Esophagus muscularis mucosa (tissue), 4 donors: Measurements from ENCODE around the gene LGALS9. TPM values are rescaled to one million over a fixed set of nuclear protein-coding genes. Genes with fewer than 3 reads are reported as not detected.

Experiments used
- DNase-seq: peaks from one replicate; pipeline ENCODE4 v3.0.0-alpha.2; 2017; ENCODE audit errors: extremely low spot score
- H3K27ac ChIP-seq, 4 donors: fragments of 200-600 bp; sonication (generic); replicated peaks in 1 of 4; 1 replicate in 3 of 4; 2 replicates in 1 of 4; pipeline ENCODE4 v1.5.1; 2016 to 2019; ENCODE audit warnings: mild to moderate bottlenecking in 1 of 4
- H3K27me3 ChIP-seq, 4 donors: fragments of 200-600 bp; sonication (generic); one replicate each; pipeline versions ENCODE4 v1.5.1 to v1.6.0; 2016 to 2019
- H3K36me3 ChIP-seq, 4 donors: fragments of 200-600 bp; sonication (generic); one replicate each; pipeline ENCODE4 v1.5.1; 2016 to 2019
- H3K4me1 ChIP-seq, 4 donors: fragments of 200-600 bp; sonication (generic); one replicate each; pipeline ENCODE4 v1.5.1; 2016 to 2019
- H3K4me3 ChIP-seq, 4 donors: fragments of 200-600 bp; sonication (generic); 1 replicate in 2 of 4; 2 replicates in 2 of 4; pipeline ENCODE4 v1.5.1; 2016 to 2019; ENCODE audit warnings: mild to moderate bottlenecking in 4 of 4, moderate library complexity in 1 of 4
- H3K9me3 ChIP-seq, 4 donors: fragments of 200-600 bp; sonication (generic); 1 replicate in 3 of 4; 2 replicates in 1 of 4; pipeline ENCODE4 v1.5.1; 2016 to 2019
- EP300 ChIP-seq: sonication (generic); formaldehyde crosslinking; IDR thresholded peaks from one replicate; pipeline ENCODE4 v1.6.1; 2017; ENCODE audit warnings: antibody characterized with exemption
- POLR2A ChIP-seq: fragments of 450-650 bp; IDR thresholded peaks from one replicate; pipeline ENCODE4 v1.6.1; 2017; ENCODE audit warnings: antibody characterized with exemption, moderate library complexity, mild to moderate bottlenecking, low read depth
- POLR2AphosphoS5 ChIP-seq, 2 donors: sonication (generic); formaldehyde crosslinking; IDR thresholded peaks; one replicate each; pipeline ENCODE4 v1.6.1; 2017; ENCODE audit warnings: antibody characterized with exemption in 2 of 2
- WGBS: methylation state at CpG from one replicate; pipeline ENCODE4 v1.1.5; 2018; 5-methylcytosine and 5-hydroxymethylcytosine counted together
- intact Hi-C: fragments of 100-400 bp; cut with DNase I; formaldehyde crosslinking; loops from one replicate; pipeline ENCODE4 v1.15.1; 2023
- total RNA-seq, 4 donors: library from RNA; depleted of rRNA; stranded (reverse); fragments of >200 nt; gene quantifications; one replicate each; pipeline versions ENCODE4 v1.1.0 to v1.2.1, GENCODE V29; 2016
- TF ChIP-seq, protein P1 (sequence below), 3 experiments: fragments of 200-600 bp in 2 of 3; fragments of 450-650 bp in 1 of 3; sonication (generic) in 2 of 3; IDR thresholded peaks; one replicate each; pipeline ENCODE4 v1.5.1; 2017 to 2019; ENCODE audit warnings: antibody characterized with exemption in 3 of 3, mild to moderate bottlenecking in 2 of 3, moderate library complexity in 1 of 3

Gene LGALS9
- total RNA-seq, 4 donors from 2014 or later = 17.0 to 31.8 (median 24.4) TPM

- Histone ChIP-seq H3K36me3 (peaks cover 0 to 82% (median 54%) of the 10 kb centered on the region in 4 donors), H3K9me3 (no peaks in the 10 kb centered on the region), H3K4me3 (no peak overlapping the region), H3K27me3 (no peaks in the 10 kb centered on the region), H3K27ac (no peak overlapping the region), H3K4me1 (peaks cover 0 to 6% (median 0%) of the 10 kb centered on the region in 4 donors)
- 92% methylated on average over 3 of the region's 3 CpGs for WGBS
- no peak for TF ChIP-seq POLR2AphosphoS5 (IDR thresholded peaks at IDR 0.05)
- TF ChIP-seq, protein P1, sequence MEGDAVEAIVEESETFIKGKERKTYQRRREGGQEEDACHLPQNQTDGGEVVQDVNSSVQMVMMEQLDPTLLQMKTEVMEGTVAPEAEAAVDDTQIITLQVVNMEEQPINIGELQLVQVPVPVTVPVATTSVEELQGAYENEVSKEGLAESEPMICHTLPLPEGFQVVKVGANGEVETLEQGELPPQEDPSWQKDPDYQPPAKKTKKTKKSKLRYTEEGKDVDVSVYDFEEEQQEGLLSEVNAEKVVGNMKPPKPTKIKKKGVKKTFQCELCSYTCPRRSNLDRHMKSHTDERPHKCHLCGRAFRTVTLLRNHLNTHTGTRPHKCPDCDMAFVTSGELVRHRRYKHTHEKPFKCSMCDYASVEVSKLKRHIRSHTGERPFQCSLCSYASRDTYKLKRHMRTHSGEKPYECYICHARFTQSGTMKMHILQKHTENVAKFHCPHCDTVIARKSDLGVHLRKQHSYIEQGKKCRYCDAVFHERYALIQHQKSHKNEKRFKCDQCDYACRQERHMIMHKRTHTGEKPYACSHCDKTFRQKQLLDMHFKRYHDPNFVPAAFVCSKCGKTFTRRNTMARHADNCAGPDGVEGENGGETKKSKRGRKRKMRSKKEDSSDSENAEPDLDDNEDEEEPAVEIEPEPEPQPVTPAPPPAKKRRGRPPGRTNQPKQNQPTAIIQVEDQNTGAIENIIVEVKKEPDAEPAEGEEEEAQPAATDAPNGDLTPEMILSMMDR (IDR thresholded peaks at IDR 0.05) = no peak
- no peak for TF ChIP-seq EP300
- TF ChIP-seq POLR2A = no peak
- no peak for DNase-seq
- intact Hi-C loops = no loop called here
These were observed 37.1 kb upstream of the LGALS9 start for GRCh38 chr17:27593857-27594255.

DNA sequence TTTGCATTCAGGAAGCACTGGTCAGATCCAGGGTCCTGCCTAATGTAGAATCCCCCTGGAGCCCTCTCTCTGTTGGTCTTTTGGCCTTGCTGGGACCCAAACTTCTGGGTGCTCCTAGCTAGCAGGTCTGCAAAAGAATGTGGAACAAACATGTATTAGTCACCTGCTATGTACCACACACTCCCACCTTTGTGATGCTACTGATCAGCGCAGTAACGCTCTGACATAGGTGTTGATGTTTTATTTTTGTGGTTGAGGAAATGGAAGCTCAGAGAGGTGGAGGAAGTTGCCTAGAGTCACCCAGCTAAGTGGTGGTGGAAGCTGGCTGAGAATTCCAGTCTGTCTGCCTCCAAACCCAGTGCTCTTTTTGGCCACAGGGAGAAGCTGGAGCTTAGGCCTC is 35.8 kb upstream of the LGALS9 start:
- Histone ChIP-seq H3K27ac (no peak overlapping the region), H3K27me3 (no peaks in the 10 kb centered on the region), H3K9me3 (no peaks in the 10 kb centered on the region), H3K36me3 (peaks cover 0 to 73% (median 52%) of the 10 kb centered on the region in 4 donors), H3K4me3 (no peak overlapping the region), H3K4me1 (peaks cover 0 to 12% (median 0%) of the 10 kb centered on the region in 4 donors)
- TF ChIP-seq EP300 (no peak), POLR2AphosphoS5 (IDR thresholded peaks at IDR 0.05) (no peak), POLR2A (no peak)
- TF ChIP-seq, protein P1 (IDR thresholded peaks at IDR 0.05) = no peak
- WGBS = 100% methylated on average over 2 of the region's 2 CpGs
- intact Hi-C loops = no loop called here
- no peak for DNase-seq

DNA sequence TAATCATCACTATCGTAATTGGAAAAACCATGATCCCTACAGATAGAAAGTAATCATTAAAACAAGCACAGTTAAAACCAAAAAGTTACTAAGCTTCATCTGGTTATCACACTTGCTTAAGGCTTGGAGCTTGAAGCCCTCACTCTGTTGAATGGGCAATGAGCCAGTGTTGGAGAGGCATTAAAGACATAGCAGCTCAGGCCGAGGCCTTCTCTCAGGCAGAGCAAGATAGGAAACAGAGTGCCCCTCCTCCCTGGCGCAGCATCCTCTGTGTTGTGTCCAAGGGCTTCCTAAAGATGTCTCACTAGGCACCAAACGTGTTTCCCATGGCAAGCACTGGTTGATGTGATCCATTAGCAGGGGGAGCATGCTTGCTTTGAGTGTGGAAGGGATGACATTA is 34.9 kb upstream of the LGALS9 start:
- H3K36me3 ChIP-seq = peaks cover 0 to 71% (median 50%) of the 10 kb centered on the region in 4 donors
- H3K4me3 ChIP-seq = no peak overlapping the region
- H3K27ac ChIP-seq = no peak overlapping the region
- H3K4me1 ChIP-seq = peaks cover 0 to 13% (median 1%) of the 10 kb centered on the region in 4 donors
- 71% methylated on average over 4 of the region's 4 CpGs for WGBS
- no peaks in the 10 kb centered on the region for H3K9me3 ChIP-seq
- intact Hi-C loops = no loop called here
- TF ChIP-seq EP300 (no peak), POLR2AphosphoS5 (IDR thresholded peaks at IDR 0.05) (no peak), POLR2A (no peak)
- TF ChIP-seq, protein P1 (IDR thresholded peaks at IDR 0.05) = no peak
- H3K27me3 ChIP-seq = no peaks in the 10 kb centered on the region
- no peak for DNase-seq

DNA sequence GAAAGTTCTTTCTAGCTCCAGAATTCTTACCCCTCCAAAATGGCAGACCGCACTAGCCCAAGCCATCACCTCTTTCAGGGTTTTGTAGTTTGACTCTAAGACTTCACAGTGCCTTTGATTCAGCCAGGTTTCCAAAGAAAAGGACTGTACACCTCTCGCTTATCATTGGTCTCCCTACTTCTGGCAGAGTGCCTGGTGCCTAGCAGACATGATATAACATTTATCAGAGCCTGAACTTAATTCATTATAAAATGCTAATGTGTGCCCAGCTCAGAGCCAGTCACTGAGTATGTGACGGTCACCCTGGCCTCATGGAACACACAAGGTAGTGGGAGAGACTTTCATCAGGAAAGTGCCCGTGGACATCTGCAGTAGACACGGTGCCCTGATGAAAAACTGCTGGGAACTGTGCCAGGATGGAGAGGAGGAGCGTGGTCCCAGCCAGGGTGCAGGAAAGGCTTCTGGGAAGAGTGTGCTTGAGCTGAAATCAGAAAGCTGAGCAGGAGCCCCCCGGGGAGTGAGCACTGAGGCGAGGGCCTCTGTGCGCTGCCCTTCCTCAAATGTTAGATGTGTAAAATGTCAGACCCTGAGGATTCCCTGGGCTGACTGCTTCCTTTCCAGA is 34.3 kb upstream of the LGALS9 start:
- intact Hi-C loops = no loop called here
- Histone ChIP-seq H3K36me3 (peaks cover 0 to 69% (median 48%) of the 10 kb centered on the region in 4 donors), H3K4me3 (no peak overlapping the region), H3K4me1 (peaks cover 3 to 19% (median 6%) of the 10 kb centered on the region in 4 donors), H3K27ac (no peak overlapping the region), H3K9me3 (no peaks in the 10 kb centered on the region), H3K27me3 (no peaks in the 10 kb centered on the region)
- 69% methylated on average over 9 of the region's 9 CpGs for WGBS
- no peak for TF ChIP-seq EP300
- TF ChIP-seq POLR2AphosphoS5 (IDR thresholded peaks at IDR 0.05) = no peak
- TF ChIP-seq POLR2A = no peak
- TF ChIP-seq, protein P1 (IDR thresholded peaks at IDR 0.05) = no peak
- DNase-seq = no peak
